SK-N-SH treated with all-trans-retinoic acid at 6 μM for 48 hours (cell line): ENCODE data around the gene JARID2.

Experiments used
- ATAC-seq: fragments of 200-7000 bp; cut with Tn5 transposase; 3 replicates; pipeline ENCODE4 v1.9.1; 2020; ENCODE audit warnings: mild to moderate bottlenecking, moderate library complexity
- ARNTL ChIP-seq: fragments of 450-650 bp; formaldehyde crosslinking; IDR thresholded peaks from 2 replicates; pipeline ENCODE4 v1.5.0; 2020; ENCODE audit warnings: low read depth, mild to moderate bottlenecking, moderate library complexity, borderline replicate concordance
- BACH2 ChIP-seq: fragments of 250-450 bp; sonication (Bioruptor Pico); IDR thresholded peaks from 2 replicates; pipeline ENCODE4 v1.9.0; 2021; ENCODE audit warnings: mild to moderate bottlenecking, borderline replicate concordance
- CREB5 ChIP-seq: fragments of 250-450 bp; sonication (Bioruptor Pico); IDR thresholded peaks from 2 replicates; pipeline ENCODE4 v1.5.1; 2020; ENCODE audit warnings: low read depth, mild to moderate bottlenecking, moderate library complexity
- CSRNP3 ChIP-seq: fragments of 250-450 bp; sonication (Bioruptor Pico); IDR thresholded peaks from 2 replicates; pipeline ENCODE4 v1.5.1; 2021; ENCODE audit warnings: mild to moderate bottlenecking, moderate library complexity
- ESRRG ChIP-seq: fragments of 250-450 bp; sonication (Bioruptor Pico); IDR thresholded peaks from 2 replicates; pipeline ENCODE4 v1.6.1; 2021; ENCODE audit warnings: mild to moderate bottlenecking
- ISL1 ChIP-seq: fragments of 250-450 bp; sonication (Bioruptor Pico); IDR thresholded peaks from 2 replicates; pipeline ENCODE4 v2.1.2; 2022; ENCODE audit warnings: mild to moderate bottlenecking, moderate library complexity
- OSR1 ChIP-seq: fragments of 250-450 bp; sonication (Bioruptor Pico); IDR thresholded peaks from 2 replicates; pipeline ENCODE4 v1.8.0; 2022; ENCODE audit warnings: moderate library complexity, mild to moderate bottlenecking, inconsistent platforms
- POU6F1 ChIP-seq: fragments of 250-450 bp; sonication (Bioruptor Pico); IDR thresholded peaks from 2 replicates; pipeline ENCODE4 v1.8.0; 2021; ENCODE audit warnings: low read depth, mild to moderate bottlenecking, moderate library complexity, borderline replicate concordance
- RARB ChIP-seq: fragments of 250-450 bp; sonication (Bioruptor Pico); IDR thresholded peaks from 2 replicates; pipeline ENCODE4 v1.8.0; 2021; ENCODE audit warnings: mild to moderate bottlenecking, moderate library complexity
- SNAI2 ChIP-seq: fragments of 250-450 bp; sonication (Bioruptor Pico); IDR thresholded peaks from 2 replicates; pipeline ENCODE4 v1.5.0; 2020; ENCODE audit warnings: mild to moderate bottlenecking, moderate library complexity
- TCF4 ChIP-seq: fragments of 250-450 bp; sonication (Bioruptor Pico); IDR thresholded peaks from 2 replicates; pipeline ENCODE4 v1.8.0; 2021; ENCODE audit warnings: mild to moderate bottlenecking, moderate library complexity, borderline replicate concordance
- TOX ChIP-seq: fragments of 250-450 bp; sonication (Bioruptor Pico); IDR thresholded peaks from 2 replicates; pipeline ENCODE4 v1.8.0; 2021; ENCODE audit warnings: mild to moderate bottlenecking, moderate library complexity, borderline replicate concordance
- TSHZ2 ChIP-seq: fragments of 250-450 bp; sonication (Bioruptor Pico); IDR thresholded peaks from 2 replicates; pipeline ENCODE4 v1.5.0; 2020; ENCODE audit warnings: mild to moderate bottlenecking, moderate library complexity
- ZC3H10 ChIP-seq: fragments of 250-450 bp; sonication (Bioruptor Pico); IDR thresholded peaks from 2 replicates; pipeline ENCODE4 v1.5.1; 2021; ENCODE audit warnings: mild to moderate bottlenecking, moderate library complexity
- ZFP3 ChIP-seq: fragments of 250-450 bp; sonication (Bioruptor Pico); IDR thresholded peaks from 2 replicates; pipeline ENCODE4 v1.5.0; 2020; ENCODE audit warnings: mild to moderate bottlenecking, moderate library complexity
- ZFP30 ChIP-seq: fragments of 450-650 bp; formaldehyde crosslinking; IDR thresholded peaks from 2 replicates; pipeline ENCODE4 v1.5.0; 2022; ENCODE audit warnings: mild to moderate bottlenecking, moderate library complexity
- ZNF565 ChIP-seq: fragments of 450-650 bp; formaldehyde crosslinking; conservative IDR thresholded peaks from 2 replicates; pipeline ENCODE4 v1.5.0; 2020; ENCODE audit warnings: low read depth, mild to moderate bottlenecking, moderate library complexity
- ZNF70 ChIP-seq: fragments of 450-650 bp; formaldehyde crosslinking; IDR thresholded peaks from 2 replicates; pipeline ENCODE4 v1.5.0; 2020; ENCODE audit warnings: mild to moderate bottlenecking, moderate library complexity
- ZNF8 ChIP-seq: fragments of 450-650 bp; formaldehyde crosslinking; IDR thresholded peaks from 2 replicates; pipeline ENCODE4 v1.5.0; 2020; ENCODE audit warnings: mild to moderate bottlenecking, moderate library complexity

Gene JARID2

GRCh38 chr6:15522427-15522826, 276.6 kb downstream of the JARID2 start:
- no peak for ATAC-seq
- no peak for TF ChIP-seq ZNF565 (CRISPR knock-in tag)
- TF ChIP-seq BACH2 (CRISPR knock-in tag), result no peak
- TF ChIP-seq TOX, result no peak
- TF ChIP-seq ISL1, result no peak
- TF ChIP-seq ZFP3 (CRISPR knock-in tag), result no peak
- no peak for TF ChIP-seq TCF4 (CRISPR knock-in tag)
- no peak for TF ChIP-seq RARB (CRISPR knock-in tag)
- no peak for TF ChIP-seq ESRRG (CRISPR knock-in tag)
- TF ChIP-seq CSRNP3, result no peak
- TF ChIP-seq SNAI2 (CRISPR knock-in tag), result no peak
- TF ChIP-seq OSR1 (CRISPR knock-in tag), result no peak
- no peak for TF ChIP-seq TSHZ2 (CRISPR knock-in tag)
- TF ChIP-seq CREB5 (CRISPR knock-in tag), result no peak
- no peak for TF ChIP-seq ZC3H10 (CRISPR knock-in tag)
- no peak for TF ChIP-seq POU6F1 (CRISPR knock-in tag)

- no peak for ATAC-seq
- no peak for TF ChIP-seq OSR1 (CRISPR knock-in tag)
- TF ChIP-seq ZFP30 (CRISPR knock-in tag), result no peak
- no peak for TF ChIP-seq SNAI2 (CRISPR knock-in tag)
- no peak for TF ChIP-seq POU6F1 (CRISPR knock-in tag)
- TF ChIP-seq ESRRG (CRISPR knock-in tag), result no peak
- no peak for TF ChIP-seq RARB (CRISPR knock-in tag)
- TF ChIP-seq ARNTL (CRISPR knock-in tag), result no peak
- TF ChIP-seq TCF4 (CRISPR knock-in tag), result no peak
- TF ChIP-seq ZNF565 (CRISPR knock-in tag), result no peak
- TF ChIP-seq ZNF8 (CRISPR knock-in tag), result no peak
- no peak for TF ChIP-seq ZNF70
- no peak for TF ChIP-seq TOX
These were observed 277.1 kb downstream of the JARID2 start for GRCh38 chr6:15522856-15523529.

GRCh38 chr6:15523679-15524630, 278.1 kb downstream of the JARID2 start:
- no peak for TF ChIP-seq ZNF565 (CRISPR knock-in tag)
- no peak for ATAC-seq
